DND-41 (cell line): ENCODE results near the gene LAMB1.

Experiments
- CTCF ChIP-seq: IDR thresholded peaks from 2 replicates; pipeline ENCODE4 v1.5.1; 2012; ENCODE audit warnings: borderline replicate concordance, low read length, moderate library complexity, mild to moderate bottlenecking; ENCODE audit not compliant: poor library complexity, severe bottlenecking; ENCODE audit errors: extremely low read depth
- EZH2 ChIP-seq: IDR thresholded peaks from 3 replicates; pipeline ENCODE4 v1.6.1; 2012; ENCODE audit warnings: borderline replicate concordance, low read depth, mild to moderate bottlenecking, moderate library complexity, low read length, inconsistent platforms; ENCODE audit not compliant: severe bottlenecking

GRCh38 chr7:108027239-108027638 lies 24.3 kb upstream of the LAMB1 start:
- TF ChIP-seq CTCF (no peak), EZH2 (no peak)
